Skeletal muscle tissue (tissue), 4 donors: ENCODE measurements around the gene RXFP1. TPM values are rescaled to one million over a fixed set of nuclear protein-coding genes. Genes with fewer than 3 reads are reported as not detected.

ENCODE experiments used
- H3K27ac ChIP-seq: one replicate; pipeline ENCODE4 v1.7.0; 2013; ENCODE audit warnings: mild to moderate bottlenecking, low read depth, low read length, inconsistent platforms
- H3K27me3 ChIP-seq, 3 donors: one replicate each; pipeline ENCODE4 v1.7.0; 2013; ENCODE audit warnings: low read length in 3 of 3; ENCODE audit not compliant: control insufficient read depth in 3 of 3, insufficient read depth in 3 of 3
- H3K36me3 ChIP-seq, 3 donors: one replicate each; pipeline ENCODE4 v1.7.0; 2013; ENCODE audit warnings: low read length in 3 of 3; ENCODE audit not compliant: control insufficient read depth in 3 of 3, insufficient read depth in 3 of 3
- H3K4me1 ChIP-seq, 3 donors: one replicate each; pipeline ENCODE4 v1.7.0; 2013; ENCODE audit warnings: low read length in 3 of 3, mild to moderate bottlenecking in 3 of 3; ENCODE audit not compliant: control insufficient read depth in 3 of 3, insufficient read depth in 3 of 3
- H3K4me3 ChIP-seq, 3 donors: one replicate each; pipeline ENCODE4 v1.7.0; 2013; ENCODE audit warnings: low read length in 3 of 3
- H3K9ac ChIP-seq, 3 donors: one replicate each; pipeline ENCODE4 v1.7.0; 2013; ENCODE audit warnings: low read length in 3 of 3, mild to moderate bottlenecking in 3 of 3, moderate library complexity in 2 of 3, low read depth in 1 of 3
- H3K9me3 ChIP-seq, 3 donors: one replicate each; pipeline ENCODE4 v1.7.0; 2013; ENCODE audit warnings: low read length in 3 of 3; ENCODE audit not compliant: control insufficient read depth in 3 of 3
- total RNA-seq: library from RNA; depleted of rRNA; stranded (reverse); fragments of >200 nt; gene quantifications from one replicate; pipeline ENCODE4 v1.2.3, GENCODE V29; 2014
- donor health status: Osteomylitis.

The RXFP1 gene
- total RNA-seq, 1 donor from 2014 or later = 0.52 TPM

DNA sequence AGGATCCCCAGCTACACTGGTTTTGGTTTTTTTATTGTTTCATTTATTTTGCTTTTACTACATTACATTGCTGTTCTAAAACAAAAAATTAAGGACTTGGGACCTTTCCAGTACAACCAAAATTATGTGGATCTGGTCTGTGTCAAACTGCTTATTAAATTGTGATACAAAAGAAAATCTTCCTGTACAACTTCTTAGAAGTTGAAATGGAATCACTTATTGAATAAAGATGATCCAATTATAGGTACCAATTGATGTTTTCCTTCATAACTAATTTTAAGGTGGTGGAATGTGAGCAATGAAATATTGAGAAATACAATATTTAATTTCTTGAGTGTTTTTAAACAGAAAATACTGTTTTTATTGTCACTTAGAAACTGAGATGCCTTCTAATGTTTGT, 82.7 kb downstream of the RXFP1 start:
- Histone ChIP-seq H3K36me3 (no peaks in the 10 kb centered on the region), H3K9me3 (no peaks in the 10 kb centered on the region)

DNA sequence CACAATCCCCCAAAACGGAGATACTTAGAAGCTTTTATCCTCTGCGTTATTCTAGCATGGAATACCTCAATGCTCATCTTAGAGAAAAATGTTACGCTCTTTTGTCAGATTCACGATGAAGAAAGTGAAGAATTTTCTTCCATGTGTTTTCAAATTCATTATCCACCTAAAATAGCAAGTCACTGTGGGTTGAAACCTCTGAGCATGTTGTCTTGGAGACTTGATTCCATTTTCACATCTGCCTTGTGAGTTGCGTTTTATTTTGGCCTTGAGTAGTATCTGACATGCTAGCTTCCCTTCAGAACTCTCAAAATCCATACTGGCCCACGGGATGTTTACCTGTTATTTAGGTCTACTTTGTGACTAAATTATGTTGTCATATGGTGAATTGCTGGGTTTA, 83.7 kb downstream of the RXFP1 start:
- Histone ChIP-seq H3K4me3 (no peak overlapping the region), H3K27ac (no peak overlapping the region), H3K4me1 (no peaks in the 10 kb centered on the region), H3K27me3 (no peaks in the 10 kb centered on the region), H3K9ac (no peak overlapping the region), H3K36me3 (no peaks in the 10 kb centered on the region), H3K9me3 (no peaks in the 10 kb centered on the region)

More for the DNA sequence above, 82.7 kb downstream of the RXFP1 start:
- H3K9ac ChIP-seq = no peak overlapping the region
- H3K27ac ChIP-seq = no peak overlapping the region
- no peaks in the 10 kb centered on the region for H3K4me1 ChIP-seq
- no peak overlapping the region for H3K4me3 ChIP-seq
- no peaks in the 10 kb centered on the region for H3K27me3 ChIP-seq

DNA sequence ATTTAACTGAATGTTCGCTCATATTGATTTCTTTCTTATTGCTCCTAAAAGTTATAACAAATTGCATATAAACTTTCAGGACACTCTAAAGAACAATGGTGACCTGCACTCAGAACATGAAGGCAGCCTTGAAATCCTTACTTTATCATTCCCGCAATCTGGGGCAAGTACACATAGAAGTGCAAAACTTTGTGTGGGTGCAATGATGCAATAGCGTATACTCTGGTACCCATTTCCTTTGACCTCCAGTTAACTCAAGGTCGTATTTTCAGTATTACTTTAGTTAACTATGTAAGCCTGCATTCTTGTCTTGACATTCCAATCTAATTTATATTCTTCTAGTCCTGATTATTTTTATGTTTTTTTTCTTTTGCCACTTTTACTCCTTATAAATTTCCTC, 85.3 kb downstream of the RXFP1 start:
- H3K27ac ChIP-seq = no peak overlapping the region

DNA sequence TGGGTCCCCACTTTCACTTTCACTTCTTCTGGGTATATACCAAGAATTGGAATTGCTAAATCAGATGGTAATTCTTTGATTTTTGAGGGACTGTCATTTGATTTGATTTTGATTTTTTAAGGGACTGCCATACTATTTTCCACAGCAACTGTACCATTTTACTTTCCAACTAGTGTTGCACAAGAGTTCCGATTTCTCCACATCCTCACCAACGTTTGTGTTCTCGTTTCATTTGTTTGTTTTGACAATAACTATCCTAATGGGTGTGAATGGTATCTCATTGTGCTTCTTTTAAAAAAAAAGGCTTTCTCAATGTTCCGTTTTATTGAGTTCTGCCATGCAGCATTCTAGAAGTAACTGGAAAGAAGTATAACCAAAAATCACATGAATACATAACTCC, 87.4 kb downstream of the RXFP1 start:
- Histone ChIP-seq H3K36me3 (no peaks in the 10 kb centered on the region), H3K4me3 (no peak overlapping the region), H3K9ac (no peak overlapping the region), H3K9me3 (no peaks in the 10 kb centered on the region), H3K27me3 (no peaks in the 10 kb centered on the region), H3K4me1 (no peaks in the 10 kb centered on the region), H3K27ac (no peak overlapping the region)

More for the DNA sequence above, 85.3 kb downstream of the RXFP1 start:
- H3K4me3 ChIP-seq = no peak overlapping the region
- H3K36me3 ChIP-seq = no peaks in the 10 kb centered on the region
- H3K27me3 ChIP-seq = no peaks in the 10 kb centered on the region
- H3K9ac ChIP-seq = no peak overlapping the region
- no peaks in the 10 kb centered on the region for H3K4me1 ChIP-seq
- no peaks in the 10 kb centered on the region for H3K9me3 ChIP-seq

DNA sequence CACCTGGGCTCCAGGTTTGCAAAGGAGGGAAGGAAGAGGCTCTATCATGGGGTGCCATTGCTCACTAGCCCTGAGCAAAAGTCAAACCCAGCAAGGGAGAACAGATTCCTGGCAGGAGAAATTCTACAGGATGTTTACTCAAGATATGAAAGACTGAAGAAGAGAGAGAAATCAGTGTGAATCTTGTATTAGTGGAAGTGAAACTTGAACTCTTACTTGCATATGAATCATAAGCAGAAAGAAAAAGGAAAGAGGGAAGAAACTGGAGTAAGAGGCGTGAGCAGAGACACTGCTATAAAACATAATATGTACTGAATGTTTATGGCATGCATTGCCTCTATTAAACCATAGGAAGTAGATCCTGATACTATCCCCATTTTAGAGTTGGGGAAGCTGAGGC, 89.1 kb downstream of the RXFP1 start:
- no peak overlapping the region for H3K4me3 ChIP-seq
- H3K9me3 ChIP-seq = no peaks in the 10 kb centered on the region
- no peaks in the 10 kb centered on the region for H3K27me3 ChIP-seq
- no peak overlapping the region for H3K9ac ChIP-seq
- H3K36me3 ChIP-seq = no peaks in the 10 kb centered on the region
- no peak overlapping the region for H3K27ac ChIP-seq
- H3K4me1 ChIP-seq = no peaks in the 10 kb centered on the region

DNA sequence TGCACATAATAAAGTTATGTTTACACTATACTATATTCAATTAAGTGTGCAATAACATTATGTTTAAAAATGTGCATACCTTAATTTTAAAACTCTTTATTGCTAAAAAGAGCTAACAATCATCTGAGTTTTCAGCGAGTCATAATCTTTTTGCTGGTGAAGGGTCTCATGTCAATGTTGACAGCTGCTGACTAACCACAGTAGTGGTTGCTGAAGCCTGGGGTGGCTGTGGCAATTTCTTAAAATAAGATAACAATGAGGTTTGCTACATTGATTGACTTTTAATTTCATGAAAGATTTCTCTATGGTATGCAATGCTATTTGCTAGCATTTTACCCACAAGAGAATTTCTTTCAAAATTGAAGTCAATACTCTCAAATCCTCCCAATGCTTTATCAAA, 91.4 kb downstream of the RXFP1 start:
- no peak overlapping the region for H3K27ac ChIP-seq
- H3K4me1 ChIP-seq = no peaks in the 10 kb centered on the region
- H3K9ac ChIP-seq = no peak overlapping the region
- H3K4me3 ChIP-seq = no peak overlapping the region
- no peaks in the 10 kb centered on the region for H3K9me3 ChIP-seq
- H3K36me3 ChIP-seq = no peaks in the 10 kb centered on the region
- H3K27me3 ChIP-seq = no peaks in the 10 kb centered on the region

DNA sequence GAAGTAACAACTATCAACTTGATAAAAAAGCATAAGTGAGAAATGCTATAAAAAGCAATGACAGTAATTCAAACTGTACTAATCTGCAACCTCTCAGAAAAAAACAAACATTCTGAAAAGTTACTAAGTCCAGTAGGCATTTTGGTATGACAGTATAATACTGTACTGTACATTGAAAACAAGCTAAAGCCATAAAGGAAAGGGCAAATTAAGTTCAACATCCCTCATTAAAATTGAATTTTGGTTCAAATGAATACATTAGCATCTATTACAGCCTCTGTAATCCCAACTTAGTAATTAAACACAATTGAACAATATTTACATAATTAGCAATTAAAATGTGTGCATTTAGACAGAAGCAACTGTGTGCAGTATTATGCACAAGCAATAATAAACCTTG, 96.3 kb downstream of the RXFP1 start:
- no peak overlapping the region for H3K9ac ChIP-seq
- H3K27me3 ChIP-seq = no peaks in the 10 kb centered on the region
- H3K27ac ChIP-seq = no peak overlapping the region
- no peak overlapping the region for H3K4me3 ChIP-seq
- H3K4me1 ChIP-seq = no peaks in the 10 kb centered on the region
- no peaks in the 10 kb centered on the region for H3K36me3 ChIP-seq
- no peaks in the 10 kb centered on the region for H3K9me3 ChIP-seq

DNA sequence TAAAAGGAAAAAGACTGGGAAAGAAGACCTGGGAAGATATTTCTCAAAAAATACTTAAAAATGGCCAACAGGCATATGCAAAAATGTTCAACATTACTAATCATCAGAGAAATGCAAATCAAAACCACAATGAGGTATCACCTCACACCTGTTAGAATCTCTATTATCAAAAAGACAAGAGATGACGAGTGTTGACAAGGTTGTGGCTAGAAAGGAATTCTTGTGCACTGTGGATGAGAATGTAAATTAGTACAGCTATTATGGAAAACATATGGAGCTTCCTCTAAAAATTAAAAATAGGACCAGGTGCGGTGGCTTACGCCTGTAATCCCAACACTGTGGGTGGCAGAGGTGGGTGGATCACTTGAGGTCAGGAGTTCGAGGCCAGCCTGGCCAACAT, 100.0 kb downstream of the RXFP1 start:
- Histone ChIP-seq H3K9ac (no peak overlapping the region), H3K4me1 (no peaks in the 10 kb centered on the region), H3K27ac (no peak overlapping the region), H3K4me3 (no peak overlapping the region), H3K36me3 (no peaks in the 10 kb centered on the region), H3K27me3 (no peaks in the 10 kb centered on the region), H3K9me3 (no peaks in the 10 kb centered on the region)

DNA sequence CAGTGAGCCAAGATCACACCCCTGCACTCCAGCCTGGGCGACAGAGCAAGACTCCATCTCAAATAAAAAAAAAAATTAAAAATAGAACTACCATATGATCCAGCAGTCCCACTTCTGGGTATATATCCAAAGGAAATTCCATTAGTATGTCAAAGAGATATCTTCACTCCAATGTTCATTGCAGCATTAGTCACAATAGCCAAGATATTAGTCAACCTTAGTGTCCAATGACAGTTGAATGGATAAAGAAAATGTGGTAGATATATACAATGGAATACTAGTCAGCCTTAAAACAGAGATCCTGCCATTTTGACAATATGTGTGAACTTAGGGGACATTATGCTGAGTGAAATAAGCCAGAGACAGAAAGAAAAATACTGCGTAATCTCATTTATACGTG, 100.6 kb downstream of the RXFP1 start:
- Histone ChIP-seq H3K9ac (no peak overlapping the region), H3K36me3 (no peaks in the 10 kb centered on the region), H3K27ac (no peak overlapping the region), H3K4me3 (no peak overlapping the region), H3K9me3 (no peaks in the 10 kb centered on the region), H3K27me3 (no peaks in the 10 kb centered on the region), H3K4me1 (no peaks in the 10 kb centered on the region)

DNA sequence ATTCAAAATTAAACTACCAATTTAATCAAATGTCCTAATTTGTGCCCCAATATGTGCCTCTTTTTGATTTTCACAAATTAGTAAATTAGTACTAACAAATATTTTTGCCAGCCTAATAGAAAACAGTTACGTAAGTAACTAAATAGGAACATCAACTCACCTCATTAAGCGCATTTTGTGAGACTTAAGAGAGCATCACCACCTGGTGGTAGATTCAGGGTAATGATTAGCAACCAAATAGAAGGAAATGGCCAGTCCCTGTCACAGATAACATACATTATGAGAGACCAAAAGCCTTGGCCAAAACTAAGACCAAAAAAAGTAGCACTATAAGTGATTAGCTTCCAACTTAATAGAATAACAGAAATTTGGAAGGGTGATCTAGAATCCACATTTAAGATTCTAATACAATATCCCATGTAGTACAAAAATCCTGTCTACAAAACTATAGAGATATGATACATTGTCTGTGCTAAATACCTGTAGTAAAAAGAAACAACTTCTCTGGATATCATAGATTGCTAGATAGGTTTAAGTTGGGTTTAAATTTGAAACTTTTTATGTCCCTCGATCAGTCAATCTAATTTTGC, 103.3 kb downstream of the RXFP1 start:
- Histone ChIP-seq H3K27ac (peak overlapping the region; percentile 86), H3K9ac (peak overlapping the region; percentile 36 to 52 (median 44)), H3K4me3 (no peak overlapping the region), H3K4me1 (no peaks in the 10 kb centered on the region), H3K9me3 (no peaks in the 10 kb centered on the region), H3K27me3 (no peaks in the 10 kb centered on the region), H3K36me3 (no peaks in the 10 kb centered on the region)

DNA sequence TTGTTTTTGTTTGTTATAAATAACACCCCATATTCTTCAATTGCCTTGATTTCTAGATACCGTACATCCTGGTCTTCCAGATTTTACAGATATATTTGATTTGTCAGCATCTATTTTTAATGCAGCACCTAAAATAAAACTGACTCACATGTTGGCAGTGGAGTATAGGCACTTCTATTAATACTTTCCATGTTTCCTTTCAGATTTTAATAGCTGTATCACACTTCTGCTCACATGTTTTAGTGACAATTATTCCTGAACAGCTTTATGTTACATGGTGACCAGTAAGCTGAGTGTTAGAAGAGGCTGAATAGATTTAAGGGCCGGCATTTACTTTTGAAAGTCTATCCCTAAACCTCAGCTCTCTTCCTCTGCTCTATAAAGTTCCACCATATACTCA, 103.9 kb downstream of the RXFP1 start:
- Histone ChIP-seq H3K4me3 (no peak overlapping the region), H3K9me3 (no peaks in the 10 kb centered on the region), H3K27me3 (no peaks in the 10 kb centered on the region), H3K36me3 (no peaks in the 10 kb centered on the region), H3K27ac (peak overlapping the region; percentile 86), H3K9ac (peak overlapping the region in 2 of 3 donors; percentile 52 to 71), H3K4me1 (no peaks in the 10 kb centered on the region)
